ENCODE measurements around the gene PRTG.

DNA sequence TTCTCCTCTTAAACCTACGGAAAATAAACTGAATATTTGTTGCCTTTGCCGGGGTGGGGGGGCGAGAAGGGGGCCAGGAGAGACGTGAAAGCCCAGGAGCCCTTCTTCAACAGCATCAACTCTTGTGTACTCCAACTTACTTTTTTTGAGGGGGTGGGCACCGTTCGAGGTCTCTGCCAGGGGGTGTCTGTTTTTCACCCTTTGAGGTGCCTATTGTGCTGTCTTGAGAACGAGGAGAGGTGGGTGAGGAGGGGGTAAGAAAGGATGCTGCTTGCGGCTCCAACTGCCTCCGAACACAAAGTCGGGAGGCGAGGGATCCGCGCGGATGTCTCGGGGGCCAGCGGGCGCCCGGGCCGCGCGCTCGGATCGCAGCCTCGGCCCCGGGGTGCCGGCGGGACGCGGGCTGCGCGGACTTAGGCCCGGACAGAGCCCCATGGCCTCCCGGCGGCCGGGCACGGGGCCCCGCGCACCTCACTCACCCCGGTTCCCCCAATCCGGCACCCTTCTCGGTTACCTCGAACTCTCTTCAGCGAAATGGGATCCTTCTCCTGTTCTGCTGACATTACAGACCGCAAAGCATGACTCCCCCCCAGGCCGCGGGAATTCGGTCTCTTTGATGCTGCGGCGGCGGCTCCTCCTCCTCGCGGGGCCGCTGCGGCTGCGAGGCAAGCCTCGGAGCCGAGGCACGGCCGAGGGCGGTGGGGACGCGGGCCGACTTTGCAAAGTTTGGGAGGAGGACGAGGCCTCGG, 155.5 kb downstream of the PRTG start:
- TF ChIP-seq, protein P1, sequence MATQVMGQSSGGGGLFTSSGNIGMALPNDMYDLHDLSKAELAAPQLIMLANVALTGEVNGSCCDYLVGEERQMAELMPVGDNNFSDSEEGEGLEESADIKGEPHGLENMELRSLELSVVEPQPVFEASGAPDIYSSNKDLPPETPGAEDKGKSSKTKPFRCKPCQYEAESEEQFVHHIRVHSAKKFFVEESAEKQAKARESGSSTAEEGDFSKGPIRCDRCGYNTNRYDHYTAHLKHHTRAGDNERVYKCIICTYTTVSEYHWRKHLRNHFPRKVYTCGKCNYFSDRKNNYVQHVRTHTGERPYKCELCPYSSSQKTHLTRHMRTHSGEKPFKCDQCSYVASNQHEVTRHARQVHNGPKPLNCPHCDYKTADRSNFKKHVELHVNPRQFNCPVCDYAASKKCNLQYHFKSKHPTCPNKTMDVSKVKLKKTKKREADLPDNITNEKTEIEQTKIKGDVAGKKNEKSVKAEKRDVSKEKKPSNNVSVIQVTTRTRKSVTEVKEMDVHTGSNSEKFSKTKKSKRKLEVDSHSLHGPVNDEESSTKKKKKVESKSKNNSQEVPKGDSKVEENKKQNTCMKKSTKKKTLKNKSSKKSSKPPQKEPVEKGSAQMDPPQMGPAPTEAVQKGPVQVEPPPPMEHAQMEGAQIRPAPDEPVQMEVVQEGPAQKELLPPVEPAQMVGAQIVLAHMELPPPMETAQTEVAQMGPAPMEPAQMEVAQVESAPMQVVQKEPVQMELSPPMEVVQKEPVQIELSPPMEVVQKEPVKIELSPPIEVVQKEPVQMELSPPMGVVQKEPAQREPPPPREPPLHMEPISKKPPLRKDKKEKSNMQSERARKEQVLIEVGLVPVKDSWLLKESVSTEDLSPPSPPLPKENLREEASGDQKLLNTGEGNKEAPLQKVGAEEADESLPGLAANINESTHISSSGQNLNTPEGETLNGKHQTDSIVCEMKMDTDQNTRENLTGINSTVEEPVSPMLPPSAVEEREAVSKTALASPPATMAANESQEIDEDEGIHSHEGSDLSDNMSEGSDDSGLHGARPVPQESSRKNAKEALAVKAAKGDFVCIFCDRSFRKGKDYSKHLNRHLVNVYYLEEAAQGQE (IDR thresholded peaks at IDR 0.05; ENCODE audit: insufficient read depth in 1 of 2, low read depth in 2 of 2, low read length in 1 of 2), result no peak
- peak; percentile 97 for TF ChIP-seq TCF7L2 (IDR thresholded peaks at IDR 0.05; ENCODE audit: low read depth, low read length)
- TF ChIP-seq, protein P2, sequence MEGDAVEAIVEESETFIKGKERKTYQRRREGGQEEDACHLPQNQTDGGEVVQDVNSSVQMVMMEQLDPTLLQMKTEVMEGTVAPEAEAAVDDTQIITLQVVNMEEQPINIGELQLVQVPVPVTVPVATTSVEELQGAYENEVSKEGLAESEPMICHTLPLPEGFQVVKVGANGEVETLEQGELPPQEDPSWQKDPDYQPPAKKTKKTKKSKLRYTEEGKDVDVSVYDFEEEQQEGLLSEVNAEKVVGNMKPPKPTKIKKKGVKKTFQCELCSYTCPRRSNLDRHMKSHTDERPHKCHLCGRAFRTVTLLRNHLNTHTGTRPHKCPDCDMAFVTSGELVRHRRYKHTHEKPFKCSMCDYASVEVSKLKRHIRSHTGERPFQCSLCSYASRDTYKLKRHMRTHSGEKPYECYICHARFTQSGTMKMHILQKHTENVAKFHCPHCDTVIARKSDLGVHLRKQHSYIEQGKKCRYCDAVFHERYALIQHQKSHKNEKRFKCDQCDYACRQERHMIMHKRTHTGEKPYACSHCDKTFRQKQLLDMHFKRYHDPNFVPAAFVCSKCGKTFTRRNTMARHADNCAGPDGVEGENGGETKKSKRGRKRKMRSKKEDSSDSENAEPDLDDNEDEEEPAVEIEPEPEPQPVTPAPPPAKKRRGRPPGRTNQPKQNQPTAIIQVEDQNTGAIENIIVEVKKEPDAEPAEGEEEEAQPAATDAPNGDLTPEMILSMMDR (IDR thresholded peaks at IDR 0.05), result no peak
